Endothelial cell of umbilical vein (primary cell): ENCODE results near the gene ZNF407. TPM values are rescaled to one million over a fixed set of nuclear protein-coding genes. Genes with fewer than 3 reads are reported as not detected.

Experiments used
- BruUV-seq: library from RNA; stranded (reverse); fragments of 400-500 nt; replicated peaks from 2 replicates; lab custom pipeline; 2021; lab: Mats Ljungman, UMichigan
- CTCF ChIA-PET: fragments of 300-600, 350-600 bp; sonication (Branson Sonifier 250); formaldehyde crosslinking; loops from one replicate; lab custom pipeline; 2021; ENCODE audit warnings: antibody characterized with exemption, inconsistent platforms; lab: Charles Lee
- POLR2A ChIA-PET: fragments of 300-600, 350-600 bp; sonication (Branson Sonifier 250); formaldehyde crosslinking; loops from one replicate; lab custom pipeline; 2021; ENCODE audit warnings: antibody characterized with exemption, inconsistent platforms; lab: Charles Lee
- DNase-seq: peaks from one replicate; pipeline ENCODE4 v3.0.0-alpha.2; 2011; ENCODE audit warnings: low read depth, low spot score
- FAIRE-seq: peaks from 2 replicates; lab custom pipeline; 2011; peaks lifted over from hg19 to GRCh38; lab: Jason Lieb, UNC
- H2AFZ ChIP-seq: 2 replicates; pipeline ENCODE4 v1.6.0; 2012; ENCODE audit warnings: low read depth, low read length, control low read depth, inconsistent platforms
- H3K27ac ChIP-seq: 2 replicates; pipeline ENCODE4 v1.5.1; 2011; ENCODE audit warnings: low read depth, mild to moderate bottlenecking, control low read depth, low read length, moderate library complexity; ENCODE audit not compliant: insufficient read depth
- H3K27me3 ChIP-seq, 2 experiments: 2 replicates each; pipeline versions ENCODE4 v1.6.0 to v1.6.1; 2011; ENCODE audit warnings: low read length in 2 of 2, mixed read lengths in 1 of 2; ENCODE audit not compliant: control insufficient read depth in 2 of 2, insufficient read depth in 2 of 2
- H3K36me3 ChIP-seq, 2 experiments: 2 replicates in 1 of 2; 3 replicates in 1 of 2; pipeline ENCODE4 v1.5.1; 2011; ENCODE audit warnings: low read length in 2 of 2, mild to moderate bottlenecking in 1 of 2, moderate library complexity in 1 of 2; ENCODE audit not compliant: control insufficient read depth in 2 of 2, insufficient read depth in 2 of 2; ENCODE audit errors: extremely low read depth in 1 of 2
- H3K4me1 ChIP-seq: 3 replicates; pipeline ENCODE4 v1.5.1; 2011; ENCODE audit warnings: mild to moderate bottlenecking, low read length; ENCODE audit not compliant: control insufficient read depth, insufficient read depth; ENCODE audit errors: extremely low read depth
- H3K4me2 ChIP-seq: 2 replicates; pipeline ENCODE4 v1.6.1; 2011; ENCODE audit warnings: low read length, control low read depth, mixed read lengths; ENCODE audit not compliant: insufficient read depth
- H3K4me3 ChIP-seq, 3 experiments: fragments of 200-600 bp in 1 of 3; sonication (generic), shearing (Covaris generic) in 1 of 3; replicated peaks in 1 of 3; 2 replicates each; pipeline ENCODE4 v1.5.1; 2011 to 2016; ENCODE audit warnings: control low read depth in 3 of 3, low read length in 3 of 3, mild to moderate bottlenecking in 2 of 3, inconsistent platforms in 1 of 3, low read depth in 1 of 3, moderate library complexity in 1 of 3; ENCODE audit not compliant: insufficient read depth in 1 of 3
- H3K79me2 ChIP-seq: 2 replicates; pipeline ENCODE4 v1.6.0; 2012; ENCODE audit warnings: low read length, inconsistent platforms; ENCODE audit not compliant: control insufficient read depth, insufficient read depth
- H3K9ac ChIP-seq: replicated peaks from 2 replicates; pipeline ENCODE3; 2011; ENCODE audit warnings: low read length, control low read depth; ENCODE audit not compliant: insufficient read depth; ENCODE audit errors: extremely low read depth
- H3K9me1 ChIP-seq: replicated peaks from 3 replicates; pipeline ENCODE4 v1.6.0; 2011; ENCODE audit warnings: mild to moderate bottlenecking, low read length; ENCODE audit not compliant: control insufficient read depth, insufficient read depth; ENCODE audit errors: extremely low read depth
- H3K9me3 ChIP-seq: replicated peaks from 2 replicates; pipeline ENCODE4 v1.5.1; 2012; ENCODE audit warnings: low read length, inconsistent platforms; ENCODE audit not compliant: control insufficient read depth, insufficient read depth
- H4K20me1 ChIP-seq: replicated peaks from 2 replicates; pipeline ENCODE3; 2011; ENCODE audit warnings: mild to moderate bottlenecking, low read length; ENCODE audit not compliant: control insufficient read depth, insufficient read depth; ENCODE audit errors: extremely low read depth
- CTCF ChIP-seq, 2 donors: IDR thresholded peaks; 1 replicate in 1 of 2; 2 replicates in 1 of 2; pipeline ENCODE4 v1.5.1; 2011; ENCODE audit warnings: low read length in 2 of 2, mild to moderate bottlenecking in 2 of 2, moderate library complexity in 2 of 2, control low read depth in 1 of 2, inconsistent platforms in 1 of 2, low read depth in 1 of 2; ENCODE audit not compliant: insufficient read depth in 1 of 2; ENCODE audit errors: extremely low read depth in 1 of 2
- EZH2 ChIP-seq: IDR thresholded peaks from 2 replicates; pipeline ENCODE4 v1.6.1; 2012; ENCODE audit warnings: borderline replicate concordance, low read depth, mild to moderate bottlenecking, moderate library complexity, low read length, inconsistent platforms; ENCODE audit not compliant: severe bottlenecking
- GATA2 ChIP-seq: IDR thresholded peaks from 2 replicates; pipeline ENCODE4 v1.7.0; 2011; ENCODE audit warnings: low read depth, mild to moderate bottlenecking, moderate library complexity, mixed read lengths, low read length; ENCODE audit not compliant: insufficient read length, insufficient read depth
- JUN ChIP-seq: IDR thresholded peaks from 2 replicates; pipeline ENCODE4 v1.6.1; 2011; ENCODE audit warnings: borderline replicate concordance, low read depth; ENCODE audit not compliant: insufficient read length, insufficient read depth
- MAX ChIP-seq: IDR thresholded peaks from 2 replicates; pipeline ENCODE4 v1.6.1; 2011; ENCODE audit not compliant: insufficient read depth, insufficient read length
- MYC ChIP-seq: IDR thresholded peaks from one replicate; pipeline ENCODE4 v1.6.1; 2011; ENCODE audit warnings: mild to moderate bottlenecking, low read depth, low read length
- POLR2A ChIP-seq: IDR thresholded peaks from 2 replicates; pipeline ENCODE4 v1.6.1; 2012; ENCODE audit warnings: low read depth, mild to moderate bottlenecking, control low read depth, low read length
- POLR2AphosphoS5 ChIP-seq: IDR thresholded peaks from 2 replicates; pipeline ENCODE4 v1.6.1; 2012; ENCODE audit warnings: low read depth, mild to moderate bottlenecking, control low read depth, low read length, moderate library complexity; ENCODE audit not compliant: insufficient read depth
- dilution Hi-C: fragments of 300-500 bp; cut with MboI; formaldehyde crosslinking; loops from one replicate; pipeline ENCODE4 v1.15.0; 2019; ENCODE audit warnings: low sequenced_read_pairs; ENCODE audit not compliant: extremely low pct_ligation_motif_present
- intact Hi-C: fragments of 100-400 bp; cut with micrococcal nuclease; formaldehyde crosslinking; loops from one replicate; pipeline ENCODE4 v1.10.0; 2022
- polyA plus RNA-seq, 4 experiments: library from polyadenylated mRNA; depleted of rRNA in 3 of 4; stranded (reverse) in 3 of 4; unstranded in 1 of 4; fragments of >200 nt; gene quantifications; 2 replicates each; pipeline versions ENCODE4 v1.2.1 to v1.2.3, GENCODE V29; 2011 to 2012; ENCODE audit warnings: missing spikeins in 1 of 4
- total RNA-seq: library from RNA; stranded (reverse); gene quantifications from 2 replicates; pipeline ENCODE4 v1.2.3, GENCODE V29; 2021

ZNF407 gene
- total and polyA plus RNA-seq, 2 donors (not counting 3 experiments of a cell fraction or from before 2014, with no cell fraction given): 3.8 to 20.1 TPM

GRCh38 chr18:74995419-74995736 lies 397.7 kb downstream of the ZNF407 start:
- Histone ChIP-seq H3K4me3 (peak overlapping the region in 1 of 3 experiments; percentile 19), H3K4me2 (peak overlapping the region; percentile 80), H3K9ac (peak overlapping the region; percentile 58), H4K20me1 (no peaks in the 10 kb centered on the region), H3K4me1 (peaks cover 36% of the 10 kb centered on the region), H3K27ac (peak overlapping the region; percentile 82), H3K79me2 (no peaks in the 10 kb centered on the region), H3K36me3 (no peaks in the 10 kb centered on the region), H2AFZ (peak overlapping the region; percentile 71), H3K9me3 (no peaks in the 10 kb centered on the region), H3K9me1 (no peaks in the 10 kb centered on the region), H3K27me3 (no peaks in the 10 kb centered on the region)
- POLR2A ChIA-PET: interaction anchor here (0.8 kb wide), 1 partner anchor 74 kb away, joined by 3 read pairs; no protein-coding TSS in a partner anchor
- dilution Hi-C loops (no loop called here), intact Hi-C loops (loop anchor here (1.0 to 5.0 kb wide), 2 partner anchors 76 to 217 kb away; partner anchors contain the start of gene TSHZ1)
- CTCF ChIA-PET: interaction anchor here (0.6 to 2.3 kb wide), 5 partner anchors 32 to 342 kb away, joined by 3 to 5 read pairs (median 3); no protein-coding TSS in a partner anchor
- no peak for FAIRE-seq
- TF ChIP-seq MYC (no peak), JUN (no peak), POLR2AphosphoS5 (no peak), CTCF (IDR thresholded peaks at IDR 0.05; ENCODE audit: extremely low read depth in 1 of 2, insufficient read depth in 1 of 2, low read depth in 1 of 2, low read length in 2 of 2) (no peak), EZH2 (no peak), POLR2A (no peak), GATA2 (no peak), MAX (no peak)
- DNase-seq: no peak
- no TSS peak for BruUV-seq
